ENCODE data around the gene SYNGR4.

DNA sequence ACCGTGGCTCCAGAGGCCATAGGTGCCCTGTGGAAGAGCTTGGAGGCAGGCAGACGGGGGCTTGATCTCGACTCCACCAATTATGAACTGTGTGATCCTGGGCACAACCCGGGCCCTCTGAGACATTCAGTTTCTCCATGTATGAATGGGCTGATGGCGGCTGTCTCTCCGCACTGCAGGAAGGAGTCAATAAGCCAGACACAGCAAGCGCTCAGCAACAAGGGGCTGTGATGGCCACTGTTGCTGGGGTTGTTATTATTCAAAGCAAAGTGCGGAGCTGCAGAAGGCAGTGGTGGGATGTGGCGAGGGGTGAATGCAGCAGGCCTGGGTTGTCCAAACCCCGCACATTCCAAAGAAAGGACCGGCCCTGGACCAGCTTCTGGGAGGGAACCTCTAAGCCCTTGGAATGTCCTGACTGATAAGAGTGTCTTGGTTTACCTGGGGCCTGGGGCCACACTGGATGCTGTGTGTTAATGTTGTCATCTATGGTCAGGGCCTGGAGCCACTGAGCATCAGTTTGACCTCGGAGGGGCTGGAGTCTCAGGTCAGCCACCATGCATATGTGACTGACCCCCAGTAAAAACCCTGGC is 8.7 kb upstream of the SYNGR4 start:
- TF ChIP-seq POLR2A (IDR thresholded peaks at IDR 0.05; ENCODE audit: low read length) (no peak), GATA1 (IDR thresholded peaks at IDR 0.05; ENCODE audit: low read depth, low read length) (no peak)

Measured in erythroblast (primary cell).